Measurements from ENCODE around the gene MKRN1.
"Not testable (repeated sequence)": the region's sequence is repeated elsewhere in the genome, so short reads cannot be mapped to it uniquely, and the experiment has no call there.

MKRN1 gene

GRCh38 chr7:140517546-140518369 lies 38.5 kb upstream of the MKRN1 start:
- peak; percentile 44 for TF ChIP-seq CTCF (IDR thresholded peaks at IDR 0.05; ENCODE audit: extremely low read depth, missing control alignments)
- peak; percentile 79 for DNase-seq (ENCODE audit: low spot score)

- no peak for DNase-seq (ENCODE audit: low spot score)
Measured at GRCh38 chr7:140512317-140513000, 33.2 kb upstream of the MKRN1 start.

GRCh38 chr7:140509789-140510188 lies 30.5 kb upstream of the MKRN1 start:
- no peak for TF ChIP-seq CTCF (IDR thresholded peaks at IDR 0.05; ENCODE audit: extremely low read depth, missing control alignments)
- DNase-seq (ENCODE audit: low spot score): no peak

More at GRCh38 chr7:140512317-140513000, 33.2 kb upstream of the MKRN1 start:
- TF ChIP-seq CTCF (IDR thresholded peaks at IDR 0.05; ENCODE audit: extremely low read depth, missing control alignments): no peak

- not testable (repeated sequence) for DNase-seq (ENCODE audit: low spot score)
Measured at GRCh38 chr7:140507556-140507955, 28.3 kb upstream of the MKRN1 start.

GRCh38 chr7:140506788-140507464 lies 27.6 kb upstream of the MKRN1 start:
- no peak for DNase-seq (ENCODE audit: low spot score)
- TF ChIP-seq CTCF (IDR thresholded peaks at IDR 0.05; ENCODE audit: extremely low read depth, missing control alignments): no peak

- no peak for DNase-seq (ENCODE audit: low spot score)
- TF ChIP-seq CTCF (IDR thresholded peaks at IDR 0.05; ENCODE audit: extremely low read depth, missing control alignments): no peak
Measured at GRCh38 chr7:140501966-140502365, 22.7 kb upstream of the MKRN1 start.

- DNase-seq (ENCODE audit: low spot score): not testable (repeated sequence)
Measured at GRCh38 chr7:140497807-140498206, 18.5 kb upstream of the MKRN1 start.

GRCh38 chr7:140497241-140497769 lies 18.0 kb upstream of the MKRN1 start:
- DNase-seq (ENCODE audit: low spot score): no peak
- TF ChIP-seq CTCF (IDR thresholded peaks at IDR 0.05; ENCODE audit: extremely low read depth, missing control alignments): no peak
